GM23248 (cell line): ENCODE data around the gene RPS19BP1. TPM values are rescaled to one million over a fixed set of nuclear protein-coding genes. Genes with fewer than 3 reads are reported as not detected.

Experiments
- DNase-seq: peaks from one replicate; pipeline ENCODE4 v3.0.0-alpha.2; 2015
- H2AFZ ChIP-seq: fragments of 200-600 bp; sonication (generic); 2 replicates; pipeline ENCODE4 v1.6.1; 2016; ENCODE audit warnings: antibody characterized with exemption
- H3F3A ChIP-seq: fragments of 200-600 bp; sonication (generic); 2 replicates; pipeline ENCODE4 v1.6.1; 2016; ENCODE audit warnings: mild to moderate bottlenecking, antibody characterized with exemption, mixed run types; ENCODE audit not compliant: insufficient read depth
- H3K27ac ChIP-seq: fragments of 200-600 bp; sonication (generic); 2 replicates; pipeline ENCODE4 v1.5.1; 2016; ENCODE audit warnings: mild to moderate bottlenecking
- H3K27me3 ChIP-seq: fragments of 200-600 bp; sonication (generic); replicated peaks from 2 replicates; pipeline ENCODE4 v1.6.1; 2016; ENCODE audit warnings: mild to moderate bottlenecking; ENCODE audit not compliant: insufficient read depth
- H3K36me3 ChIP-seq: fragments of 200-600 bp; sonication (generic); 2 replicates; pipeline ENCODE4 v1.6.1; 2016; ENCODE audit warnings: low read depth, mild to moderate bottlenecking
- H3K4me1 ChIP-seq: fragments of 200-600 bp; sonication (generic); 2 replicates; pipeline ENCODE4 v1.6.1; 2016; ENCODE audit warnings: mild to moderate bottlenecking; ENCODE audit not compliant: insufficient read depth
- H3K4me2 ChIP-seq: fragments of 200-600 bp; sonication (generic); one replicate; pipeline ENCODE4 v1.6.1; 2016; ENCODE audit warnings: mild to moderate bottlenecking; ENCODE audit not compliant: unreplicated experiment
- H3K4me3 ChIP-seq: fragments of 200-600 bp; sonication (generic); 2 replicates; pipeline ENCODE4 v1.5.1; 2016; ENCODE audit warnings: mild to moderate bottlenecking
- H3K79me2 ChIP-seq: fragments of 200-600 bp; sonication (generic); 2 replicates; pipeline ENCODE4 v1.6.1; 2016; ENCODE audit warnings: mild to moderate bottlenecking; ENCODE audit not compliant: insufficient read depth
- H3K9ac ChIP-seq: fragments of 200-600 bp; sonication (generic); 2 replicates; pipeline ENCODE4 v1.6.1; 2016; ENCODE audit warnings: mild to moderate bottlenecking
- H3K9me2 ChIP-seq: fragments of 200-600 bp; sonication (generic); 2 replicates; pipeline ENCODE4 v1.6.1; 2016; ENCODE audit warnings: mixed run types, mild to moderate bottlenecking, moderate library complexity; ENCODE audit not compliant: insufficient read depth
- H3K9me3 ChIP-seq: fragments of 200-600 bp; sonication (generic); one replicate; pipeline ENCODE4 v1.6.1; 2017; ENCODE audit warnings: low read depth
- H4K20me1 ChIP-seq: fragments of 200-600 bp; sonication (generic); 2 replicates; pipeline ENCODE4 v1.6.0; 2016; ENCODE audit not compliant: insufficient read depth
- EZH2 ChIP-seq: fragments of 200-600 bp; sonication (generic); IDR thresholded peaks from 2 replicates; pipeline ENCODE4 v1.6.1; 2018; ENCODE audit warnings: antibody characterized with exemption, mild to moderate bottlenecking; ENCODE audit not compliant: insufficient read depth, poor library complexity, severe bottlenecking
- EZH2phosphoT487 ChIP-seq: fragments of 200-600 bp; sonication (generic); IDR thresholded peaks from 2 replicates; pipeline ENCODE4 v1.6.1; 2018; ENCODE audit warnings: antibody characterized with exemption, moderate library complexity, mild to moderate bottlenecking, low read depth; ENCODE audit not compliant: insufficient read depth
- whole genome bisulfite sequencing, 2 experiments: methylation state at CpG; one replicate each; pipeline ENCODE4 v1.1.6; 2015 to 2017; ENCODE audit warnings: low lambda C conversion rate in 2 of 2, low coverage in 1 of 2; ENCODE audit errors: missing lambda C conversion rate in 2 of 2; 5-methylcytosine and 5-hydroxymethylcytosine counted together
- in situ Hi-C: fragments of 300-500 bp; cut with MboI; formaldehyde crosslinking; loops from 2 replicates; pipeline ENCODE4 v1.15.0; 2020
- polyA plus RNA-seq: library from polyadenylated mRNA; unstranded; fragments of >200 nt; fragmentation: Nextera tagmentation; extraction: Ambion mirVana; gene quantifications from 2 replicates; pipeline ENCODE4 v1.2.1, GENCODE V29; 2016
- total RNA-seq: library from RNA; depleted of rRNA; stranded (reverse); fragments of >200 nt; shearing (Covaris generic); gene quantifications from 2 replicates; pipeline ENCODE4 v1.2.3, GENCODE V29; 2014

Gene RPS19BP1
- total and polyA plus RNA-seq, 2 experiments from 2014 or later = 93.9 to 114 TPM

GRCh38 chr22:39577900-39578299 lies 45.4 kb upstream of the RPS19BP1 start:
- Histone ChIP-seq H3K4me1 (peaks cover 9% of the 10 kb centered on the region; the same call in 1 of the 2 replicates), H3K27me3 (no peaks in the 10 kb centered on the region; the same call in 1 of the 2 replicates), H3K79me2 (no peaks in the 10 kb centered on the region), H4K20me1 (no peaks in the 10 kb centered on the region), H2AFZ (no peak overlapping the region), H3K9me3 (no peaks in the 10 kb centered on the region), H3K4me3 (no peak overlapping the region), H3K4me2 (no peak overlapping the region), H3K36me3 (no peaks in the 10 kb centered on the region), H3K9me2 (no peaks in the 10 kb centered on the region), H3F3A (no peaks in the 10 kb centered on the region), H3K9ac (no peak overlapping the region), H3K27ac (no peak overlapping the region)
- in situ Hi-C loops = loop anchor here (25.0 kb wide), 1 partner anchor 91 kb away; no protein-coding TSS in a partner anchor
- no peak for DNase-seq
- WGBS, 2 experiments = 75 to 88% methylated on average over 4 to 7 of the region's 7 CpGs
- TF ChIP-seq EZH2 (no peak), EZH2phosphoT487 (no peak)

- no peaks in the 10 kb centered on the region for H3K79me2 ChIP-seq
- H3K4me2 ChIP-seq = no peak overlapping the region
- in situ Hi-C loops = loop anchor here (25.0 kb wide), 1 partner anchor 90 kb away; no protein-coding TSS in a partner anchor
- no peaks in the 10 kb centered on the region for H3F3A ChIP-seq
- WGBS, 2 experiments = 85 to 87% methylated on average over 21 of the region's 21 CpGs
- H3K36me3 ChIP-seq = no peaks in the 10 kb centered on the region
- no peak overlapping the region for H3K9ac ChIP-seq
- TF ChIP-seq EZH2phosphoT487 (no peak), EZH2 (no peak)
- no peaks in the 10 kb centered on the region for H3K9me2 ChIP-seq
- no peak for DNase-seq
- H3K9me3 ChIP-seq = no peaks in the 10 kb centered on the region
- no peak overlapping the region for H3K4me3 ChIP-seq
- H4K20me1 ChIP-seq = no peaks in the 10 kb centered on the region
- peaks cover 9% of the 10 kb centered on the region; the same call in 1 of the 2 replicates for H3K4me1 ChIP-seq
- H3K27ac ChIP-seq = no peak overlapping the region
- H2AFZ ChIP-seq = no peak overlapping the region
- H3K27me3 ChIP-seq = no peaks in the 10 kb centered on the region; the same call in 1 of the 2 replicates
These were observed 44.8 kb upstream of the RPS19BP1 start for GRCh38 chr22:39577366-39577765.

GRCh38 chr22:39576027-39576426 lies 43.5 kb upstream of the RPS19BP1 start:
- H3K79me2 ChIP-seq = no peaks in the 10 kb centered on the region
- no peak overlapping the region for H2AFZ ChIP-seq
- H3K27me3 ChIP-seq = no peaks in the 10 kb centered on the region; the same call in 1 of the 2 replicates
- WGBS, 2 experiments = 95 to 98% methylated on average over 4 of the region's 4 CpGs
- H3K9me2 ChIP-seq = no peaks in the 10 kb centered on the region
- no peaks in the 10 kb centered on the region for H3K36me3 ChIP-seq
- peaks cover 9% of the 10 kb centered on the region; the same call in 1 of the 2 replicates for H3K4me1 ChIP-seq
- H3K9ac ChIP-seq = no peak overlapping the region
- H3K4me3 ChIP-seq = no peak overlapping the region
- no peak for DNase-seq
- H3K9me3 ChIP-seq = no peaks in the 10 kb centered on the region
- H3F3A ChIP-seq = no peaks in the 10 kb centered on the region
- H4K20me1 ChIP-seq = no peaks in the 10 kb centered on the region
- no peak overlapping the region for H3K27ac ChIP-seq
- in situ Hi-C loops = loop anchor here (25.0 kb wide), 1 partner anchor 89 kb away; no protein-coding TSS in a partner anchor
- no peak overlapping the region for H3K4me2 ChIP-seq
- TF ChIP-seq EZH2 (no peak), EZH2phosphoT487 (no peak)

GRCh38 chr22:39575552-39575825 lies 42.9 kb upstream of the RPS19BP1 start:
- Histone ChIP-seq H3K27me3 (no peaks in the 10 kb centered on the region; the same call in 1 of the 2 replicates), H3K79me2 (no peaks in the 10 kb centered on the region), H3F3A (no peaks in the 10 kb centered on the region), H3K4me3 (no peak overlapping the region), H3K9me3 (no peaks in the 10 kb centered on the region), H2AFZ (no peak overlapping the region), H3K9ac (no peak overlapping the region), H3K9me2 (no peaks in the 10 kb centered on the region), H3K4me2 (no peak overlapping the region), H3K4me1 (peaks cover 9% of the 10 kb centered on the region; the same call in 1 of the 2 replicates), H3K36me3 (no peaks in the 10 kb centered on the region), H4K20me1 (no peaks in the 10 kb centered on the region), H3K27ac (no peak overlapping the region)
- DNase-seq = no peak
- WGBS, 2 experiments = 98 to 100% methylated on average over 2 of the region's 2 CpGs
- no peak for TF ChIP-seq EZH2
- TF ChIP-seq EZH2phosphoT487 = no peak
- in situ Hi-C loops = loop anchor here (25.0 kb wide), 1 partner anchor 88 kb away; no protein-coding TSS in a partner anchor
